HepG2 (cell line): ENCODE measurements around the gene PDZD2.

ENCODE experiments used
- CTCF ChIP-seq: sonication (generic); formaldehyde crosslinking; IDR thresholded peaks from 2 replicates; pipeline ENCODE4 v1.5.0; 2020; ENCODE audit warnings: mild to moderate bottlenecking, missing genetic modification reagents, moderate library complexity
- HDAC2 ChIP-seq: sonication (generic); formaldehyde crosslinking; IDR thresholded peaks from 2 replicates; pipeline ENCODE4 v1.4.0; 2020; ENCODE audit warnings: missing genetic modification reagents
- MXD4 ChIP-seq: IDR thresholded peaks from 2 replicates; pipeline ENCODE4 v1.6.1; 2016; ENCODE audit warnings: mild to moderate bottlenecking, missing biosample characterization, missing genetic modification reagents
- NAIF1 ChIP-seq: sonication (generic); formaldehyde crosslinking; IDR thresholded peaks from 2 replicates; pipeline ENCODE4 v1.5.0; 2020; ENCODE audit warnings: mild to moderate bottlenecking, missing genetic modification reagents, borderline replicate concordance
- NR2F2 ChIP-seq: IDR thresholded peaks from 2 replicates; pipeline ENCODE4 v1.6.1; 2012; ENCODE audit warnings: low read depth, inconsistent platforms, borderline replicate concordance
- PRDM4 ChIP-seq: sonication (generic); formaldehyde crosslinking; IDR thresholded peaks from 2 replicates; pipeline ENCODE4 v1.9.0; 2021; ENCODE audit warnings: missing genetic modification reagents, borderline replicate concordance
- ZNF274 ChIP-seq: sonication (generic); formaldehyde crosslinking; IDR thresholded peaks from 2 replicates; pipeline ENCODE4 v1.5.1; 2020; ENCODE audit warnings: mild to moderate bottlenecking, missing genetic modification reagents
- ZNF678 ChIP-seq: sonication (generic); formaldehyde crosslinking; IDR thresholded peaks from 2 replicates; pipeline ENCODE4 v1.4.0; 2020; ENCODE audit warnings: mild to moderate bottlenecking, missing genetic modification reagents
- TF ChIP-seq, protein P1 (sequence below): sonication (generic); formaldehyde crosslinking; IDR thresholded peaks from 2 replicates; pipeline ENCODE4 v1.5.0; 2020; ENCODE audit warnings: mild to moderate bottlenecking, missing genetic modification reagents

GRCh38 chr5:31832966-31833365 is 194.0 kb downstream of the PDZD2 start:
- TF ChIP-seq ZNF274 (CRISPR knock-in tag) (no peak), HDAC2 (no peak), NR2F2 (no peak), CTCF (CRISPR knock-in tag) (no peak), PRDM4 (no peak), NAIF1 (no peak), MXD4 (CRISPR knock-in tag) (no peak), ZNF678 (no peak)
- TF ChIP-seq, protein P1, sequence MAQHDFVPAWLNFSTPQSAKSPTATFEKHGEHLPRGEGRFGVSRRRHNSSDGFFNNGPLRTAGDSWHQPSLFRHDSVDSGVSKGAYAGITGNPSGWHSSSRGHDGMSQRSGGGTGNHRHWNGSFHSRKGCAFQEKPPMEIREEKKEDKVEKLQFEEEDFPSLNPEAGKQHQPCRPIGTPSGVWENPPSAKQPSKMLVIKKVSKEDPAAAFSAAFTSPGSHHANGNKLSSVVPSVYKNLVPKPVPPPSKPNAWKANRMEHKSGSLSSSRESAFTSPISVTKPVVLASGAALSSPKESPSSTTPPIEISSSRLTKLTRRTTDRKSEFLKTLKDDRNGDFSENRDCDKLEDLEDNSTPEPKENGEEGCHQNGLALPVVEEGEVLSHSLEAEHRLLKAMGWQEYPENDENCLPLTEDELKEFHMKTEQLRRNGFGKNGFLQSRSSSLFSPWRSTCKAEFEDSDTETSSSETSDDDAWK = no peak
